ENCODE data around the gene SAMSN1.

DNA sequence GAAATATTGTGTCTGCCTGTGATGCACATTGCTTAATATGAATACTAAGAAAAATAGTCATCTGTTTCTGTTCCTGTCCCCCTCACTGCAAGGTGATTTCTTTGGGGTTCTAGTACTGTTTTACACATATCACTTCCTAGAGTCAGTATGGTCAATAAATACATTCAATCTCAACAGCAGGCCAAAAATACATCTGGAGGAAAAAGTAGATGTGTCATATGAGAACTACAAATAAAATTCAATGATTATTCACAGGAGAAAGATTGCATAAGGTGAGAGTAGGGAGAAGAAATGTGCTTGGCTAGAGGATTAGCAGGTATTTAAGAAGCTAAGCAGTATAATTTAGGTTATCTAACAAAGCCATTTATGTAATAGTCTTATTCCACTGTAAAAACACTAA, 45.3 kb upstream of the SAMSN1 start:
- no peak for TF ChIP-seq POLR2A (IDR thresholded peaks at IDR 0.05)
- TF ChIP-seq, protein P1, sequence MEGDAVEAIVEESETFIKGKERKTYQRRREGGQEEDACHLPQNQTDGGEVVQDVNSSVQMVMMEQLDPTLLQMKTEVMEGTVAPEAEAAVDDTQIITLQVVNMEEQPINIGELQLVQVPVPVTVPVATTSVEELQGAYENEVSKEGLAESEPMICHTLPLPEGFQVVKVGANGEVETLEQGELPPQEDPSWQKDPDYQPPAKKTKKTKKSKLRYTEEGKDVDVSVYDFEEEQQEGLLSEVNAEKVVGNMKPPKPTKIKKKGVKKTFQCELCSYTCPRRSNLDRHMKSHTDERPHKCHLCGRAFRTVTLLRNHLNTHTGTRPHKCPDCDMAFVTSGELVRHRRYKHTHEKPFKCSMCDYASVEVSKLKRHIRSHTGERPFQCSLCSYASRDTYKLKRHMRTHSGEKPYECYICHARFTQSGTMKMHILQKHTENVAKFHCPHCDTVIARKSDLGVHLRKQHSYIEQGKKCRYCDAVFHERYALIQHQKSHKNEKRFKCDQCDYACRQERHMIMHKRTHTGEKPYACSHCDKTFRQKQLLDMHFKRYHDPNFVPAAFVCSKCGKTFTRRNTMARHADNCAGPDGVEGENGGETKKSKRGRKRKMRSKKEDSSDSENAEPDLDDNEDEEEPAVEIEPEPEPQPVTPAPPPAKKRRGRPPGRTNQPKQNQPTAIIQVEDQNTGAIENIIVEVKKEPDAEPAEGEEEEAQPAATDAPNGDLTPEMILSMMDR (IDR thresholded peaks at IDR 0.05): no peak

Measured in right lobe of liver (tissue), 4 donors.